ENCODE results near the gene XYLT1. TPM values are rescaled to one million over a fixed set of nuclear protein-coding genes. Genes with fewer than 3 reads are reported as not detected.

The XYLT1 gene
- total RNA-seq, 1 experiment from 2014 or later, result 7.5 TPM

- no peak for TF ChIP-seq CTCF (IDR thresholded peaks at IDR 0.05; ENCODE audit: unreplicated experiment)
- peaks cover 14% of the 10 kb centered on the region for H3K27me3 Mint-ChIP-seq (ENCODE audit: unreplicated experiment)
- intact Hi-C loops (cut with micrococcal nuclease; ENCODE audit: unreplicated experiment), result no loop called here
- no peak for DNase-seq
- peaks cover 4% of the 10 kb centered on the region for H3K9me3 Mint-ChIP-seq (ENCODE audit: low read depth, unreplicated experiment)
- BruUV-seq (replicated peaks), result no TSS peak
- no peak overlapping the region for H3K4me3 Mint-ChIP-seq (ENCODE audit: low read depth, unreplicated experiment)
- H3K36me3 Mint-ChIP-seq (ENCODE audit: insufficient read depth, unreplicated experiment), result no peaks in the 10 kb centered on the region
- no peak overlapping the region for H3K27ac Mint-ChIP-seq (ENCODE audit: unreplicated experiment)
- no peaks in the 10 kb centered on the region for H3K4me1 Mint-ChIP-seq (ENCODE audit: low read depth, unreplicated experiment)
- CTCF ChIA-PET, result no interaction called here
Observed at GRCh38 chr16:17078931-17079631, 391.7 kb downstream of the XYLT1 start.

- Mint-ChIP-seq H3K4me1 (ENCODE audit: low read depth, unreplicated experiment) (no peaks in the 10 kb centered on the region), H3K36me3 (ENCODE audit: insufficient read depth, unreplicated experiment) (no peaks in the 10 kb centered on the region)
- no peak for TF ChIP-seq CTCF (IDR thresholded peaks at IDR 0.05; ENCODE audit: unreplicated experiment)
Observed at GRCh38 chr16:17076818-17077498, 393.8 kb downstream of the XYLT1 start.

GRCh38 chr16:17076092-17076754 is 394.5 kb downstream of the XYLT1 start:
- Mint-ChIP-seq H3K9me3 (ENCODE audit: low read depth, unreplicated experiment) (peaks cover 4% of the 10 kb centered on the region), H3K4me3 (ENCODE audit: low read depth, unreplicated experiment) (no peak overlapping the region), H3K27ac (ENCODE audit: unreplicated experiment) (no peak overlapping the region), H3K27me3 (ENCODE audit: unreplicated experiment) (peaks cover 14% of the 10 kb centered on the region), H3K36me3 (ENCODE audit: insufficient read depth, unreplicated experiment) (no peaks in the 10 kb centered on the region), H3K4me1 (ENCODE audit: low read depth, unreplicated experiment) (no peaks in the 10 kb centered on the region)
- TF ChIP-seq CTCF (IDR thresholded peaks at IDR 0.05; ENCODE audit: unreplicated experiment), result no peak
- CTCF ChIA-PET, result no interaction called here
- no peak for DNase-seq
- BruUV-seq (replicated peaks), result no TSS peak
- intact Hi-C loops (cut with micrococcal nuclease; ENCODE audit: unreplicated experiment), result no loop called here

More at GRCh38 chr16:17076818-17077498, 393.8 kb downstream of the XYLT1 start:
- intact Hi-C loops (cut with micrococcal nuclease; ENCODE audit: unreplicated experiment), result no loop called here
- H3K9me3 Mint-ChIP-seq (ENCODE audit: low read depth, unreplicated experiment), result peaks cover 4% of the 10 kb centered on the region
- no TSS peak for BruUV-seq (replicated peaks)
- DNase-seq, result no peak
- H3K27me3 Mint-ChIP-seq (ENCODE audit: unreplicated experiment), result peaks cover 14% of the 10 kb centered on the region
- no peak overlapping the region for H3K27ac Mint-ChIP-seq (ENCODE audit: unreplicated experiment)
- CTCF ChIA-PET, result no interaction called here
- no peak overlapping the region for H3K4me3 Mint-ChIP-seq (ENCODE audit: low read depth, unreplicated experiment)

GRCh38 chr16:17072104-17072503 is 398.7 kb downstream of the XYLT1 start:
- no peak for DNase-seq
- H3K4me3 Mint-ChIP-seq (ENCODE audit: low read depth, unreplicated experiment), result no peak overlapping the region
- TF ChIP-seq CTCF (IDR thresholded peaks at IDR 0.05; ENCODE audit: unreplicated experiment), result no peak
- H3K9me3 Mint-ChIP-seq (ENCODE audit: low read depth, unreplicated experiment), result peaks cover 3% of the 10 kb centered on the region
- no peaks in the 10 kb centered on the region for H3K4me1 Mint-ChIP-seq (ENCODE audit: low read depth, unreplicated experiment)
- peaks cover 3% of the 10 kb centered on the region for H3K36me3 Mint-ChIP-seq (ENCODE audit: insufficient read depth, unreplicated experiment)
- H3K27ac Mint-ChIP-seq (ENCODE audit: unreplicated experiment), result no peak overlapping the region
- BruUV-seq (replicated peaks), result no TSS peak
- CTCF ChIA-PET, result no interaction called here
- intact Hi-C loops (cut with micrococcal nuclease; ENCODE audit: unreplicated experiment), result no loop called here
- H3K27me3 Mint-ChIP-seq (ENCODE audit: unreplicated experiment), result peaks cover 9% of the 10 kb centered on the region
